ENCODE results near the gene C3orf70.

Gene C3orf70

GRCh38 chr3:185152410-185153170, at the start of gene C3orf70:
TSS of gene C3orf70 (minus strand) at chr3:185153060. CDS start at chr3:185152823, 237 bp downstream.
- in situ Hi-C loops (cut with MboI; ENCODE audit: low sequenced_read_pairs) = no loop called here

GRCh38 chr3:185200639-185201038, 47.8 kb upstream of the C3orf70 start:
- in situ Hi-C loops (cut with MboI; ENCODE audit: low sequenced_read_pairs) = no loop called here

GRCh38 chr3:185199671-185200070, 46.8 kb upstream of the C3orf70 start:
- in situ Hi-C loops (cut with MboI; ENCODE audit: low sequenced_read_pairs) = no loop called here

GRCh38 chr3:185199206-185199605, 46.3 kb upstream of the C3orf70 start:
- in situ Hi-C loops (cut with MboI; ENCODE audit: low sequenced_read_pairs) = no loop called here

- in situ Hi-C loops (cut with MboI; ENCODE audit: low sequenced_read_pairs) = no loop called here
Measured at GRCh38 chr3:185197068-185197467, 44.2 kb upstream of the C3orf70 start.

GRCh38 chr3:185195652-185196051, 42.8 kb upstream of the C3orf70 start:
- in situ Hi-C loops (cut with MboI; ENCODE audit: low sequenced_read_pairs) = no loop called here

GRCh38 chr3:185188816-185189215, 36.0 kb upstream of the C3orf70 start:
- in situ Hi-C loops (cut with MboI; ENCODE audit: low sequenced_read_pairs) = no loop called here

GRCh38 chr3:185187391-185187790, 34.5 kb upstream of the C3orf70 start:
- in situ Hi-C loops (cut with MboI; ENCODE audit: low sequenced_read_pairs) = no loop called here

GRCh38 chr3:185176750-185177359, 24.0 kb upstream of the C3orf70 start:
- in situ Hi-C loops (cut with MboI; ENCODE audit: low sequenced_read_pairs) = no loop called here

GRCh38 chr3:185175370-185175987, 22.6 kb upstream of the C3orf70 start:
- in situ Hi-C loops (cut with MboI; ENCODE audit: low sequenced_read_pairs) = no loop called here

- in situ Hi-C loops (cut with MboI; ENCODE audit: low sequenced_read_pairs) = no loop called here
Measured at GRCh38 chr3:185172086-185173049, 19.5 kb upstream of the C3orf70 start.

- in situ Hi-C loops (cut with MboI; ENCODE audit: low sequenced_read_pairs) = no loop called here
Measured at GRCh38 chr3:185164428-185165217, 11.8 kb upstream of the C3orf70 start.

GRCh38 chr3:185162634-185163033, 9.8 kb upstream of the C3orf70 start:
- in situ Hi-C loops (cut with MboI; ENCODE audit: low sequenced_read_pairs) = no loop called here

- in situ Hi-C loops (cut with MboI; ENCODE audit: low sequenced_read_pairs) = no loop called here
Measured at GRCh38 chr3:185161761-185162160, 8.9 kb upstream of the C3orf70 start.

GRCh38 chr3:185157347-185157746, 4.5 kb upstream of the C3orf70 start:
- in situ Hi-C loops (cut with MboI; ENCODE audit: low sequenced_read_pairs) = no loop called here

GRCh38 chr3:185155678-185156077, 2.8 kb upstream of the C3orf70 start:
- in situ Hi-C loops (cut with MboI; ENCODE audit: low sequenced_read_pairs) = no loop called here

- in situ Hi-C loops (cut with MboI; ENCODE audit: low sequenced_read_pairs) = no loop called here
Measured at GRCh38 chr3:185153861-185154629, 1.2 kb upstream of the C3orf70 start.

GRCh38 chr3:185153171-185153771, 411 bp upstream of the C3orf70 start:
- in situ Hi-C loops (cut with MboI; ENCODE audit: low sequenced_read_pairs) = no loop called here

- in situ Hi-C loops (cut with MboI; ENCODE audit: low sequenced_read_pairs) = no loop called here
Measured at GRCh38 chr3:185151964-185152409, 873 bp downstream of the C3orf70 start.

Data from HL-60/S4 (cell line).